HG03520 (cell line): ENCODE results near the gene PDE8A.
"Not testable (repeated sequence)": the region's sequence is repeated elsewhere in the genome, so short reads cannot be mapped to it uniquely, and the experiment has no call there.

ENCODE experiments used
- ATAC-seq: cut with Tn5 transposase; IDR thresholded peaks from one replicate; pipeline ENCODE4 v1.9.1; 2021; ENCODE audit warnings: mild to moderate bottlenecking, moderate library complexity; ENCODE audit not compliant: unreplicated experiment

The PDE8A gene

DNA sequence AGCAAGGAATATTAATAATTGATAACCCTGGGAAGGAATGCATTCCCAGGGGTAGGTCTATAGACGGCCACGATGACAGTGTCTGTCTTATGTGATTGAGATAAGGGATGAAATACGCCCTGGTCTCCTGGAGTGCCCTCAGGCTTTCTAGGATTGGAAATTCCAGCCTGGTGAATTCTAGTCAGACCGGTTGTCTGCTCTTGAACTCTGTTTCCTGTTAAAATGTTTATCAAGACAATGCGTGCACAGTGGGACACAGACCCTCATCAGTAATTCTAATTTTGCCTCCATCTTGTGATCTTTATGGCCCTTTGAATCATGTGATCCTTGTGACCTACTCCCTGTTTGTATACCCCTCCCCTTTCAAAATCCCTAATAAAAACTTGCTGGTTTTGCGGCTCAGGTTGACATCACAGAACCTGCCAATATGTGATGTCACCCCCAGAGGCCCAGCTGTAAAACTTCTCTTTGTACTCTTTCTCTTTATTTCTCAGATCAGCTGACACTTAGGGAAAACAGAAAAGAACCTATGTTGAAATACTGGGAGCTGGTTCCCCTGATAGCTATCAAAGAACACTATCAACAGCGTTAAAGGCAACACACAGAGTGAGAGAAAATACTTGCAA, 183.3 kb downstream of the PDE8A start:
- no peak for ATAC-seq

DNA sequence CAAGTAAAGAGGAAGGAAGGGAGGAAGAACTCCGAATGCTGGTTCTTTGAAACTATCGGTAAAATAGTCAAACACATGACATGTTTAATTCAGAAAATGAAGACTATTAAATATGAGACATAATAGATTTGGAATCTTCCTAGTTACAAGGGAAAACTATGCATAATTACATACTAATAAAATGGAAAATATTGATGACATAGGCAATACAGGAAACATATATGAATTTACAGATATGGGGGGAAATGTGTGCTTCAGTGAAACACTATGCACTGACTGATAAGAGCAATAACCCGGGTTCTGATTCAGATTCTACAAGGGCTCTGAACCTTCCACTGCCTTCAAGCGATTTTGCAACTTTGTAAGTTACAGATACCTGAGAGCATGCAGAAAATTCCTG, 185.9 kb downstream of the PDE8A start:
- no peak for ATAC-seq

DNA sequence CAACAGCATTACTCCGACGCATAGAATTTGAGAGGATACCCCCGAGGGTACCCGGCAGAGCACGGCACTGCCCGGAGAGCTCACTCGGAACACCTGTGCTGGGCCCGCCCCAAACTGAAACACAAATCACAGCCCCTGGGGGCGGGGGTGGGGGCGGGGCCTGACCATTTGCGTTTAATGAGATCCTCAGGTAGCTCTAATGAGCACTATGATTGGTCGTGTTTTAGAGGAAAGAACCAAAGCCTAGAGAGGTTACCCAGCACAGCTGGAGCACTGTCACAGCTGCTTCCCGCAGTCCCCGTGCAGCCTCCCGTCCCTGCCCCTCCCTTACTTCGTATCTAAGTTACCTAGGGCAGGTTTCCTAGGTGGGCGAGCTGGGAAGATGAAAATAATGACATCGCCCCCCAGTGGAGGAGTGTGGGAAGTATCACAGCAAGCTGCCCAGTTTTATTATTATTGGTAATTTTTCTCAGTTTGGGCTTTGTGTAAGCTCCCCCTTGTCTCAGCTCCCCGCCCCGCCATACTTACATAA, 187.1 kb downstream of the PDE8A start:
- no peak for ATAC-seq

DNA sequence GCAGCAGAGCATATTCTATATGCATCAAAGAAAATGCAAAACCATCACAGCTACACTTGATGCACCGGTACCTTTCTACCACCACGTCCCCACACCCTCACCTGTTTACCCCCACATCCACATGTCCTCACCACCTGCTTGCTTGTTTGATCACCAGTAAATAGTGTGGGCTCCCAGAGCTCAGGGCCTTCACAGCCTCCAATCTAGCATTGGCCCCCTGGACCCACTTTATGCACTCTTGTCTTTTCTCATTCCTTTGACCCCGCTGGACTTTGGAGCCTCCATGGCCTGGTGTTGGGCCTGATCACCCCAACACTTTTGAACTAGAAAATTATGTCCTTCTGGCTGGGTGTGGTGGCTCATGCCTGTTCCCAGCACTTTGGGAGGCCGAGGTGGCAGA, 190.1 kb downstream of the PDE8A start:
- ATAC-seq, result no peak

DNA sequence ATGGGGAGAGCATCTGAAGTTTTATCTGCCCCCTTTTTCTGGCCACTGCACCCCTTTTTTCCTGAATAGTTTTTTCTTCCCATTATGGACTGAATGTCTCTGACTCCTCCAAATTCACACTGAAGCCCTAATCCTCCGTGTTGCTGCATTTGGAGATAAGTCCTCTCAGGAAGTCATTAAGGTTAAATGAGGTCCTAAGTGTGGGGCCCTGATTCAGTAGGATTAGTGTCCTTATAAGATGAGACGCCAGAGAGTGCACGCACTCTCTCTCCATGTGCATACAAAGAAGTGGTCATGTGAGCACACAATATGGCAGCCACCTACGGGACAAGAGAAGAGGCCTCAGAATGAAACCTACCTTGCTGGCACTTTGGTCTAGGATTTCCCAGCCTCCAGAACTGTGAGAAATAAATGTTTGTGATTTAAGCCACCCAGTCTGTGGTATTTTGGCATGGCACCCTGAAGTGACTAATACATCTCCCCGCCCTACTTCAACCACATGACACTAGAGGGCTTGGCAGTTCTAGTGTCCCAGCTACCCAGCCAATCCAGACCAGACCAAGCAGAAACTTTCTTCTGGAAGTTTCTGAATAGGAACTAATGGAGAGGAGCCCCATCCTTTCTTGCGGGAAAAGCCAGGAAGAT, 191.3 kb downstream of the PDE8A start:
- ATAC-seq, result no peak

DNA sequence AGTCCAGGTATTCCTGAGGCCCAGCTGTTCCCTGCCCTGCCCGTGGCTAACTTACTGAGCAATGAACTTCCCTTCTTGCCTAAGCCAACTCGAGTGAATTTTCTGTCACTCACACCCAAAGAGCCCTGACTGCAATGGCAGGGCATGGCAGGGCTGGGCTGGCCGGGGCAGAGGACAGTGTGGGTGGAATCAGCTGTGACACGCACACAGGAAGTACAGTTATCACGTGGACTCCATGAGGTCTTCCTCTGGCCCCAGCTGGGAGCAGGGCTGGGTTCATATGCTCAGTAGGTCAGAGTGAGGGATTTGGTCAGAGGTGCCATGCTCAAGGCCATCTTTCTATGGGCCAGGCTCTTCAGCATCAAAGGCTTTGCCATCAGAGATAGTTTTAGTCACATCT, 192.0 kb downstream of the PDE8A start:
- not testable (repeated sequence) for ATAC-seq

DNA sequence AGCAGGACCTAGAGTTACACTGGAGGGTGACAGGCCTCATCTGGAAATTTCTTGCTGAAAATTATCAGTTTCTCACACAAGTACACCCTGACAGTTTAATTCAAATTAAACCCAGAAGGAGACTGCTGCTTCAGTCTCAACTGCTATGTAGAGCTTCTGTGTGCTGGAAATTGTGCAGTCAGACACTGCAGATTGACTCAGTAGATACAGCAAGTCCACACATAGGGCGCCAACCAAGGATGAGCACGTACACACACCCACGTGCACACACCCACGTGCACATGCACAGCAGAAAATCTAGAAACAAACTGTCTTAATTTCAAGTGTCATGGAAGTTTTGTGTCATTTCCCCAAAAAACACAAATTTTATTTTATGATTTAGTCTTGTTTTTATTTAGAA, 192.9 kb downstream of the PDE8A start:
- ATAC-seq, result no peak

DNA sequence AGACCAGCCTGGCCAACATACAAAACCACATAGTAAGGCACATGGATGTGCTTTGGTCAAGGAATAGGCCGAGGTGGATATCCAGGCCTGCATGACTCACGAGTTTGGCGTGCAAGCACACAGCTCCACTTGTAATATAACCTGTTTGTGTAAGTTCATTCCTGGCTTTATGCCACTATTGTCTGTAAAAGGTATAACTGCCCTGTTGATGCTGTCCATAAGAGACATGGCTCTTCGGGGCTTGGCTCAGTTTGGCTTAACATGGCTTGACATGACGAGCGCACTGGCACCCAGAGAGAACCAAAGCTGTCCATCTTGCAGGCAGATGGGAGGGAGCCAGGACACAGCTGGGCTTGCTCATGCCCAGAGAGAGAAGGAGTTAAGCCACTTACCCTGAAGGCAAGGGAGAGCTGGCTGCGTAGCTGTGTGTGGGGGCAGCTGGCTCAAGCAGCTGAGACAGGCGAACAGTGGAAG, 195.4 kb downstream of the PDE8A start:
- not testable (repeated sequence) for ATAC-seq

DNA sequence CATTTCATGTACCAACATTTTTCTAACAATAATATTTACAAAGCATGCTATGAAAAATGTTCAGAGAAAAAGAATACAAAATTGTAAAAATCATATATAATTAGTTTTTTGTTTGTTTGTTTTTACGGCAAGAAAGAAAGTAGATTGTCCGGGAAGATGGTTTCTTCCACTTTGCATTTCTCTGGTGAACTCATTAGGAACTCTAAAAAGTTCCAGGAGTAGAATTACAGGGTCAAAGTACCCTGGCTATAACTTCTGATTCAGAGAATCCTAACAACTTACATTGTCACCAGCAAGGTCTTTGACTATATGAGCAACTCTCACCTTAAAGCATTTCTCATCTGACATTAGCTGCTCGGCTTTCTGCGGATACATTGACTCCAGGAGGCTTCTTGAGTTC, 196.7 kb downstream of the PDE8A start:
- no peak for ATAC-seq

DNA sequence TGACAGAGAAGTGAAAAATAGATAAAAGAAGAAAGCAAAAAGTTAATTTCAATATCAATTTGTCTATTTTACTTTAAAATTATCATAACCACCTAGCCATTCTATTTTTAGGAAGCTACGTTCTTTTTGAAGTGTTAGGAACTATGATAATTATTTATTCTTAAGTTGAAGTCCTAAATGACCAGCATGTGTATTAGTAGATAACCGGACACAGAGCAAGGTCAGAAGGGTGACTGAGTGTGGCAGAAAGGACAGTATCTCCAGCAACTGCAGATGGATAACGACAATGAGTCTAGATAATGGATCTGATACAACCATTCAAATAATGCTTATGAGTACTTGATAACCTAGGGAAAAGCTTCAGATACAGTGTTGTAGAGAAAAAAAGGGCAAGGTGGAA, 198.0 kb downstream of the PDE8A start:
- no peak for ATAC-seq

DNA sequence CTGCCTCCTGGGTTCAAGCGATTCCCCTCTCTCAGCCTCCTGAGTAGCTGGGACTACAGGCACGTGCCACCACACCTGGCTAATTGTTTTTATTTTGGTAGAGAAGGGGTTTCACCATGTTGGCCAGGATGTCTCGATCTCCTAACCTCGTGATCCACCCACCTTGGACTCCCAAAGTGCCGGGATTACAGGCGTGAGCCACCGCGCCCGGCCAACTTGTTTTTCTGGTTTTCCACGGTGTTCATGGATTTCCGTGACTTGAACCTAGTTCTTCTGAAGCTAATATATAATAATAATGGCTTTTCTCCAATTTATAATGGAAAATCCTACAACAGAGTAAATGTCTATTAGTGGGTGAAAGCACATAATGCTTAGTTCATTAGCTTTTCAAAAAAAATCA, 203.7 kb downstream of the PDE8A start:
- not testable (repeated sequence) for ATAC-seq

DNA sequence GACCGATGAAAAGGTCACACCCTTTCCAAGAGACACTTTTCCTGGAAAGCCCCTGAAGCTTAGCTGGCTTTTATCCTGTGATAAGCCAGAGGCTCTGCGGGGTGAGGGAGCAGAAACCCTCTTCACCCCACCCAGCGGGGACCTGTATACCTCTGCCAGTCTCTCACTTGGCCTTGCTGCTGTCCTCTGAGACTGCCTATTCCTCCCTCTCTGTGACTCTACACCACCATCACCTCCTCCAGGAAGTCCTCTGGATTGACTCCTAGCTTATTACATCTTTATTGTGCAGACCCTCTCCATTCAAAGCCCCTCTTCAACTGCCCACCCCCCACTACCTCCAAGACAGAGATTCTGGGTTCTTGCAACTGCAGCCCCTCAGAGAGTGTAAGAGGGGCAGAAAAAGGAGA, 206.5 kb downstream of the PDE8A start:
- not testable (repeated sequence) for ATAC-seq
